Osteoblast (primary cell): ENCODE results near the gene LCN9. TPM values are rescaled to one million over a fixed set of nuclear protein-coding genes. Genes with fewer than 3 reads are reported as not detected.

Experiments
- DNase-seq: peaks from one replicate; pipeline ENCODE4 v3.0.0; 2011; ENCODE audit warnings: low spot score, mixed read lengths; ENCODE audit not compliant: insufficient read length; ENCODE audit errors: missing footprints
- H2AFZ ChIP-seq: 2 replicates; pipeline ENCODE4 v1.6.0; 2011; ENCODE audit warnings: mild to moderate bottlenecking, low read length
- H3K27ac ChIP-seq: 2 replicates; pipeline ENCODE4 v1.5.1; 2011; ENCODE audit warnings: mild to moderate bottlenecking, low read depth, low read length, moderate library complexity
- H3K27me3 ChIP-seq: 2 replicates; pipeline ENCODE4 v1.6.0; 2012; ENCODE audit warnings: mild to moderate bottlenecking, control low read depth, inconsistent platforms, low read length, moderate library complexity; ENCODE audit not compliant: insufficient read depth
- H3K36me3 ChIP-seq: 2 replicates; pipeline ENCODE4 v1.5.1; 2011; ENCODE audit warnings: mild to moderate bottlenecking, low read length, control low read depth, moderate library complexity; ENCODE audit not compliant: insufficient read depth
- H3K4me1 ChIP-seq: 2 replicates; pipeline ENCODE4 v1.5.1; 2011; ENCODE audit warnings: mild to moderate bottlenecking, low read length, control low read depth, moderate library complexity; ENCODE audit not compliant: insufficient read depth
- H3K4me2 ChIP-seq: 2 replicates; pipeline ENCODE4 v1.6.0; 2011; ENCODE audit warnings: mild to moderate bottlenecking, low read length; ENCODE audit not compliant: insufficient read depth
- H3K4me3 ChIP-seq: fragments of 200-600 bp; sonication (generic); 3 replicates; pipeline ENCODE4 v1.5.1; 2012; ENCODE audit warnings: mild to moderate bottlenecking, low read length, inconsistent platforms; ENCODE audit not compliant: insufficient read depth
- H3K79me2 ChIP-seq: 2 replicates; pipeline ENCODE4 v1.6.0; 2012; ENCODE audit warnings: mild to moderate bottlenecking, low read length, control low read depth, inconsistent platforms; ENCODE audit not compliant: insufficient read depth
- H3K9me3 ChIP-seq: 2 replicates; pipeline ENCODE4 v1.5.1; 2011; ENCODE audit warnings: low read depth, low read length, control low read depth
- H4K20me1 ChIP-seq: 2 replicates; pipeline ENCODE4 v1.6.0; 2012; ENCODE audit warnings: mild to moderate bottlenecking, low read length, control low read depth; ENCODE audit not compliant: insufficient read depth
- CTCF ChIP-seq: IDR thresholded peaks from 2 replicates; pipeline ENCODE4 v1.5.1; 2011; ENCODE audit warnings: mild to moderate bottlenecking, low read depth, low read length, moderate library complexity; ENCODE audit errors: extremely low read depth
- total RNA-seq: library from RNA; depleted of rRNA; stranded (reverse); fragments of >200 nt; gene quantifications from 2 replicates; pipeline ENCODE4 v1.2.3, GENCODE V29; 2012

LCN9 gene
- total RNA-seq, 1 donor = not detected

DNA sequence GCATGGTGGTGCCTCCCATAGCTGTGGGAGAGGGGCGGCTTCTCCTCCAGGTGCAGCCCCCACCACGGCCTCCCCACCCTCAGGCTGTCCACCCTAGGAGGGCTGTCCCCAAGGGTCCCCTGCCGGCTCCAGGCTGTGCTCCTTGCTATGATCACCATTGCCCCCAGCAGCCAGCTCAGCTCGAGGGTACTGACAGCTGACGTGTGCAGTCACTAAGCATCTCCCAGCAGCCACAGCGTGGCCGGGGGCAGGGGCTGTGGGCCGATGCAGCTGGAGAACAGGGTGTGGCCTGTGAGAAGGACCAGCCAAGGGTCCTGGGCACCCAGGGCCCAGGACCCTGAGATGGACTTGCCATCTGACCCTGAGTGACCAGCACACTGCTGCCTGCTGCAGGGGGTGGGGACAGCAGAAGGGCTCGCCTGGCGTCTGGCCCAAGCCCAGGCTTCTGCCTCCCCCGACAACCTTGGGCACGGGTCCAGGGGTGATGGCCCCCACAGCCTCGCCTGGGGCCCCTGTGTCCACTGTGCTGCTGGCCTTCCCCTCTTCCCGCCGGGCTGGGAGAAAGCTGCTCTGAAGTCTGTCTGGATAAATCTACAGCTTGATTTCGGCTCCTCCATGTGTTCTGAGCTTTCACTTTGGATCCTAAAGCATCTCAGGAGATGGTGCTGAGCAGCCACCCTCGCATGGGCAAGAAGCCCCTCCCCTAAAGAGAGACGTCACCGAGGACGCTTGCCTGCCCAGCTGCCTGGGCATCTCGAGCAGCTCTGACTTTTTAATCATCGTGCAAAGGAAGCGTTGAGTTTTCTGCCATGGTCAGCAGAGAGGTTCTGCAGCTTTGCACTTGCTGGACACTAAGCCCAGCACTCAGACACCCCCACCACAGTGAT is 44.4 kb downstream of the LCN9 start:
- no peak overlapping the region for H3K4me3 ChIP-seq
- no peak for TF ChIP-seq CTCF
- H3K4me2 ChIP-seq = no peak overlapping the region
- peaks cover under 1% of the 10 kb centered on the region for H3K27me3 ChIP-seq
- no peak overlapping the region for H3K27ac ChIP-seq
- no peaks in the 10 kb centered on the region for H3K79me2 ChIP-seq
- no peaks in the 10 kb centered on the region for H4K20me1 ChIP-seq
- H2AFZ ChIP-seq = no peak overlapping the region
- no peaks in the 10 kb centered on the region for H3K36me3 ChIP-seq
- no peak for DNase-seq
- H3K4me1 ChIP-seq = no peaks in the 10 kb centered on the region
- no peaks in the 10 kb centered on the region for H3K9me3 ChIP-seq

GRCh38 chr9:135708164-135708563 is 45.1 kb downstream of the LCN9 start:
- Histone ChIP-seq H4K20me1 (no peaks in the 10 kb centered on the region), H3K36me3 (no peaks in the 10 kb centered on the region), H3K4me1 (no peaks in the 10 kb centered on the region), H3K27ac (no peak overlapping the region), H2AFZ (no peak overlapping the region), H3K4me2 (no peak overlapping the region), H3K79me2 (no peaks in the 10 kb centered on the region), H3K27me3 (peaks cover 7% of the 10 kb centered on the region), H3K4me3 (no peak overlapping the region), H3K9me3 (no peaks in the 10 kb centered on the region)
- no peak for TF ChIP-seq CTCF
- no peak for DNase-seq

GRCh38 chr9:135711391-135711790 is 48.3 kb downstream of the LCN9 start:
- DNase-seq = no peak
- Histone ChIP-seq H3K4me1 (no peaks in the 10 kb centered on the region), H2AFZ (no peak overlapping the region), H3K27me3 (peaks cover 29% of the 10 kb centered on the region), H3K79me2 (no peaks in the 10 kb centered on the region), H3K4me3 (no peak overlapping the region), H4K20me1 (no peaks in the 10 kb centered on the region), H3K27ac (no peak overlapping the region), H3K9me3 (no peaks in the 10 kb centered on the region), H3K4me2 (no peak overlapping the region), H3K36me3 (no peaks in the 10 kb centered on the region)
- TF ChIP-seq CTCF = no peak

DNA sequence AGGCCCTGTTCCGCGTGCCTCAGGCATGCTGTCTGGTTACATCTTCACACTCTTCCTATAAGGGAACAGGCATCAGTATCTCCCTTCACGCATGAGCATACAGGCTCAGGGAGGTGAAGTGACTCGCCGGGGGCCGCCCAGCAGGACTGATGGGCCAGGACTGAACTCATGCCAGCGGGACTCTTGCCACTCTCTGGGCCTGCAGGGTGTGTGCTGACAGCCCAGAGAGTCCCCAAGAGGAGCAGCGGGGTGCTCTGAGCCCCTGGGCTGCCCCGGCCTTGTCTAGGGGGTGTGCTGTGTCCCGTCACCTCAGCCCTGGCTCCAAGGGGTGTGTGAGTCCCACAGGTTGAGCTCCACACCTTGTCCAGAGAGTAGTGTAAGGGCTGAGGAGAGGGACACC is 48.8 kb downstream of the LCN9 start:
- H3K9me3 ChIP-seq = no peaks in the 10 kb centered on the region
- H3K4me1 ChIP-seq = no peaks in the 10 kb centered on the region
- H4K20me1 ChIP-seq = no peaks in the 10 kb centered on the region
- no peaks in the 10 kb centered on the region for H3K36me3 ChIP-seq
- DNase-seq = no peak
- H2AFZ ChIP-seq = no peak overlapping the region
- H3K27ac ChIP-seq = no peak overlapping the region
- no peaks in the 10 kb centered on the region for H3K79me2 ChIP-seq
- no peak overlapping the region for H3K4me3 ChIP-seq
- H3K4me2 ChIP-seq = no peak overlapping the region
- peaks cover 29% of the 10 kb centered on the region for H3K27me3 ChIP-seq
- TF ChIP-seq CTCF = no peak
